Mesothelial cell of epicardium (in vitro differentiated cells): ENCODE data around the gene LTBR. TPM values are rescaled to one million over a fixed set of nuclear protein-coding genes. Genes with fewer than 3 reads are reported as not detected.
A peak's percentile ranks its signal among the peaks of the same experiment; 100 is the strongest.
"Not testable (repeated sequence)": the region's sequence is repeated elsewhere in the genome, so short reads cannot be mapped to it uniquely, and the experiment has no call there.

Experiments
- DNase-seq, 2 experiments: peaks; one replicate each; pipeline ENCODE4 v3.0.0; 2021; ENCODE audit warnings: low spot score in 2 of 2; ENCODE audit not compliant: unreplicated experiment in 2 of 2
- H3K27ac Mint-ChIP-seq: 2 replicates; pipeline ENCODE4 v1.8.0; 2021; ENCODE audit warnings: mixed read lengths
- H3K27me3 Mint-ChIP-seq: 2 replicates; pipeline ENCODE4 v1.8.0; 2021; ENCODE audit warnings: low read depth, mixed read lengths
- H3K36me3 Mint-ChIP-seq: 2 replicates; pipeline ENCODE4 v1.8.0; 2021; ENCODE audit warnings: mixed read lengths
- H3K4me1 Mint-ChIP-seq: 2 replicates; pipeline ENCODE4 v1.8.0; 2021; ENCODE audit warnings: mixed read lengths
- H3K4me3 Mint-ChIP-seq: 2 replicates; pipeline ENCODE4 v1.8.0; 2021; ENCODE audit warnings: mild to moderate bottlenecking, moderate library complexity, mixed read lengths
- H3K9me3 Mint-ChIP-seq: 2 replicates; pipeline ENCODE4 v1.8.0; 2021; ENCODE audit warnings: mixed read lengths
- total RNA-seq: library from RNA; stranded (reverse); gene quantifications from 3 replicates; pipeline ENCODE4 v1.2.1, GENCODE V29; 2021
- TF ChIP-seq, protein P1 (sequence below): fragments of 200-600 bp; sonication (generic); IDR thresholded peaks from one replicate; pipeline ENCODE4 v1.5.0; 2021; ENCODE audit warnings: antibody characterized with exemption; ENCODE audit not compliant: unreplicated experiment

The LTBR gene
- total RNA-seq, 1 donor from 2014 or later: 66.8 TPM

DNA sequence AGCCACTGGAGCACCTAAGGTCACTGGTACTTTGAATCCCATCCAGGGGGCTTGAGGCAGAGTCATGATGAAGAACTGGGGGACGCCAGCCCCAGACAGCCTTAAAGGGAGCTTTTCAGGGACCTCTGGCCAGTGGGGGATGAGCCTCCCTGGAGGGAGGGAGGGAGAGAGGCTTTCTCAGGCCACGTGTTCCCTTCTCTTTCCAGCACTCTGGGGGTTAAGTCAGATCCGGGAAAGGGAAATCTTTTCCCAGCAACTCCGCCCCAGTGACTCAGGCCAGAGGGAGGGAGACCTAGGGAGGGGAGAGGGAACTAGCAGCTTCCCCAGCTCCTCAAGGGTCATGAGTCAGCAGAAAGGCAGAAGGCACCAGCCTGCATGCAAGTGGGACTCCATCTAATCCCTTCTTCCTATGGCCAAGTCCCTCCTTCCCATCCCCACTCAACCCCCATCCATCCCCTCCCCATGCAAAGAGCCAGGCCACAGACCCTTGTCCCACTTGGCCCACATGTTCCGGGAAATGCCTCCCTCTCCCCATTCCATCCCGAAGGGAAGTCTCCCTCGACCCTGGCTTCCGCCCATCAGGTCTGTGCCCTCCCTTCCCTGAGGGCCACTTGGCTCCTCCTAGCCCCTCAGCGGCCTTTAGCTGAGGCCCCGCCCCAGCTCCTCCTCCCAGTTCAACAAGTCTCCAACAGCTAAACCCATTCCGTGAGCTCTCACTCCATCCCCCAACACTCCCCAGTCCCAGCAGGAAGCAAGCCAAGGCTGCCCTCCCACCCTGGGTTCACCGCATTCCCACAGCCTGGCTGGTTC is 47.7 kb upstream of the LTBR start:
- Mint-ChIP-seq H3K36me3 (peaks cover 18% of the 10 kb centered on the region), H3K9me3 (no peaks in the 10 kb centered on the region), H3K4me1 (peaks cover 3% of the 10 kb centered on the region), H3K27me3 (no peaks in the 10 kb centered on the region), H3K4me3 (peak overlapping the region; percentile 66), H3K27ac (no peak overlapping the region)
- TF ChIP-seq, protein P1, sequence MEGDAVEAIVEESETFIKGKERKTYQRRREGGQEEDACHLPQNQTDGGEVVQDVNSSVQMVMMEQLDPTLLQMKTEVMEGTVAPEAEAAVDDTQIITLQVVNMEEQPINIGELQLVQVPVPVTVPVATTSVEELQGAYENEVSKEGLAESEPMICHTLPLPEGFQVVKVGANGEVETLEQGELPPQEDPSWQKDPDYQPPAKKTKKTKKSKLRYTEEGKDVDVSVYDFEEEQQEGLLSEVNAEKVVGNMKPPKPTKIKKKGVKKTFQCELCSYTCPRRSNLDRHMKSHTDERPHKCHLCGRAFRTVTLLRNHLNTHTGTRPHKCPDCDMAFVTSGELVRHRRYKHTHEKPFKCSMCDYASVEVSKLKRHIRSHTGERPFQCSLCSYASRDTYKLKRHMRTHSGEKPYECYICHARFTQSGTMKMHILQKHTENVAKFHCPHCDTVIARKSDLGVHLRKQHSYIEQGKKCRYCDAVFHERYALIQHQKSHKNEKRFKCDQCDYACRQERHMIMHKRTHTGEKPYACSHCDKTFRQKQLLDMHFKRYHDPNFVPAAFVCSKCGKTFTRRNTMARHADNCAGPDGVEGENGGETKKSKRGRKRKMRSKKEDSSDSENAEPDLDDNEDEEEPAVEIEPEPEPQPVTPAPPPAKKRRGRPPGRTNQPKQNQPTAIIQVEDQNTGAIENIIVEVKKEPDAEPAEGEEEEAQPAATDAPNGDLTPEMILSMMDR: no peak
- peak; percentile 62 to 76 for DNase-seq

DNA sequence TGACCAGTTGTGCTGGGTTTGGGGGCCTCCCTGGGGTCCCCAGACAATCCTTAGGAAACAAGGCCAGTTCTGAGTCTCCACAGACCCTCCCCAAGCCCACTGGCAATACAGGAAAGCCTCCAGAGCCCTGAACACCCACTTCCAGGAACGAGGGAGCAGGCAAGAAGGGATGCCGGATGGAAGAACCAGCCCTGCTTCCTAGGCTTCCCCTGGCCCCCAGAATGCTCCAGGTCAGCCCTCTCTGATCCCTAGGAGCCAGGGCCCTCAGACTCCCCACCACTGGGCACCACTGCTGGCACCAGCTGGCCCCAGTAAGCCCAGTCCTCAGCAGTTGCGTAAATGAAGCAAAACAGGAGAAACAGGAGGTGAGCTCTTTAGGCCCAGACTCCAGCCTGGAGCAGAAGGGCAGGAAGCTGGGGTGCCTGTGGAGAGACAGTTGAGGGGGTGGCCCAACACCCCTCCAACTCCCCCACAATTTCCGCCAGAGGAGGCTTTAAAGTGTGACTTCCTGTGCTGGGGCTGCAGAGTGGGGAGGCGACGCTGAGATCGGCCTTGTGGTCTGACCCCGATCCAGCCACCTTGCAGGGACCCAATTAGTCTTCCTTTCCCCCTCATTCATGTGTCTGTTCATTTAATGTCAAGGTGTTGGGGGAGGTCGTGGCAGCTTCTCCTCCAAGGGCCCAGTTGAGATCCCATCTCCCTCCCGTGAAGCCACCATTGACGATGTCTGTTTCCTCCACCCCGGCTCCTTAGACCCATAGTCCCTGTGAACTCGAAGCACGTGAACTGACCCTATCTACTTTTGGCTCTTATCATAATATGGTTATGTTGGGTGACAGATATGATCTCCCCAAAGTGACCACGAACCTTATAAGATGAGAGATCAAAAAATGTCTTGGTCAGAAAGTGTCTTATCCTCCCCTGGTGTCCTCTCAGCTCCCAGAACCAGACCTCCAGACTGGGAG is 46.8 kb upstream of the LTBR start:
- H3K4me1 Mint-ChIP-seq: peaks cover 9% of the 10 kb centered on the region
- TF ChIP-seq, protein P1: no peak
- H3K36me3 Mint-ChIP-seq: peaks cover 14% of the 10 kb centered on the region
- H3K27ac Mint-ChIP-seq: no peak overlapping the region
- peak overlapping the region; percentile 66 for H3K4me3 Mint-ChIP-seq
- no peaks in the 10 kb centered on the region for H3K9me3 Mint-ChIP-seq
- DNase-seq: no peak
- H3K27me3 Mint-ChIP-seq: no peaks in the 10 kb centered on the region

DNA sequence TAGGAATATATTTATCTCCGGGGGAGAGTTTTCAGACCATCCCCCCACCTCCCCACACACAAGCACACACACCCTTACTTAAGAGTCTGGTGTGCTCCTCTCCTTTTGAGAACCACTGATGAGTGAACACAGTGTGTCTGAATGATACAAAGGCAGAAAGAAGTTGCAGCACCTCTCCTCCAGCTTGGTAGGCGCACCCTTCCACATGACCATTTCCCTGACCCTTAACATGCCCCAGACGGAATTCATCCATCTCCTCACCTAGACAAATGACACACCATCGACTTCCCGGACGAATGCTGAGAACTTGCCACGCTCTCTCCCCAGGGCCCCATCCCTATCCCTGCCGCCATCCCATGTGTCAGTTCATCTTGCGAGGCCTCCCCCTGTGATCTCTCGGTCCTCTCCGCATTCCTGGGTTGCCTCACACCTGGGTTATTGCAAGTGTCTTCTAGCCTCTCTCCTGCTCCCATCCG is 46.0 kb upstream of the LTBR start:
- Mint-ChIP-seq H3K4me1 (peaks cover 18% of the 10 kb centered on the region), H3K4me3 (no peak overlapping the region), H3K36me3 (peaks cover 9% of the 10 kb centered on the region), H3K27me3 (no peaks in the 10 kb centered on the region), H3K27ac (no peak overlapping the region), H3K9me3 (no peaks in the 10 kb centered on the region)
- no peak for DNase-seq
- TF ChIP-seq, protein P1: no peak

DNA sequence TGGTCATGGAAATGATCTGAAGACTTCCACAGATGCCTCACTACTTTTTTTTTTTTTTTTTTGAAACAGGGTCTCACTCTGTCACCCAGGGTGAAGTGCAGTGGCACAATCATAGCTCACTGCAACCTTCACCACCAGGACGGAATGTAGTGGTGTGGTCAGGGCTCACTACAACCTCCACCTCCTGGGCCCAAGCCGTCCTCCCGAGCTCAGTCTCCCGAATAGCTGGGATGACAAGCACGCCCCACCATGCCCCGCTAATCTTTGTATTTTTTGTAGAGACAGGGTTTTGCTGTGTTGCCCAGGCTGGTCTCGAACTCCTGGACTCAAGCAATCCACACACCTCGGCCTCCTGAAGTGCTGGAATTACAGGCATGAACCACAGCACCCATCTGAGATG is 45.4 kb upstream of the LTBR start:
- H3K9me3 Mint-ChIP-seq: not testable (repeated sequence)

DNA sequence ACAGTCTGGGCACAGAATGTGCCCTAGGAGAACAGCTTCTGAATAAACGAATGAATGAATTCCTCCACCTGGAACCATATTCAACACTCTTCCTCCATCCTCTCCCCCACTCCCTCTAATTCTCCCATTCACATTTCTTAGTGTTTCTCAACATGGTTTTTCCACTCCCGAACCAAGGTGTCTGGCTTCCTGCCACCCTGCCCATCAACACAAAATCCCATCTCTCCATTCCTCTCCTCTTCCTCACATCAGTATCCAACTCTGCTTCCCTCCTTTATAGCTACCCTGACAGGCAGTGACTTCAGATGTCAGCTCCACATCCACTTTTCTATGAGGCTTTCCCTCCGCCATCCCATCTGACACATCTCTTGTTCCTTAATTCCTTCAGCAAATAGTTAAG is 45.0 kb upstream of the LTBR start:
- no peak for DNase-seq
- Mint-ChIP-seq H3K36me3 (peaks cover 3% of the 10 kb centered on the region), H3K27ac (no peak overlapping the region), H3K4me3 (no peak overlapping the region), H3K9me3 (no peaks in the 10 kb centered on the region), H3K27me3 (no peaks in the 10 kb centered on the region), H3K4me1 (peaks cover 26% of the 10 kb centered on the region)
- TF ChIP-seq, protein P1: no peak

More for the DNA sequence above, 45.4 kb upstream of the LTBR start:
- not testable (repeated sequence) for H3K27ac Mint-ChIP-seq, H3K36me3 Mint-ChIP-seq, H3K4me3 Mint-ChIP-seq, DNase-seq, H3K27me3 Mint-ChIP-seq
- H3K4me1 Mint-ChIP-seq: peaks cover 23% of the 10 kb centered on the region
